GM18907 (cell line): ENCODE results near the gene RAP2A.

Experiments used
- ATAC-seq: cut with Tn5 transposase; IDR thresholded peaks from one replicate; pipeline ENCODE4 v1.9.1; 2021; ENCODE audit warnings: mild to moderate bottlenecking, moderate library complexity; ENCODE audit not compliant: unreplicated experiment

Gene RAP2A

GRCh38 chr13:97446448-97446847 is 12.5 kb downstream of the RAP2A start:
- no peak for ATAC-seq

GRCh38 chr13:97448503-97449251 is 14.7 kb downstream of the RAP2A start:
- peak; percentile 81 for ATAC-seq

DNA sequence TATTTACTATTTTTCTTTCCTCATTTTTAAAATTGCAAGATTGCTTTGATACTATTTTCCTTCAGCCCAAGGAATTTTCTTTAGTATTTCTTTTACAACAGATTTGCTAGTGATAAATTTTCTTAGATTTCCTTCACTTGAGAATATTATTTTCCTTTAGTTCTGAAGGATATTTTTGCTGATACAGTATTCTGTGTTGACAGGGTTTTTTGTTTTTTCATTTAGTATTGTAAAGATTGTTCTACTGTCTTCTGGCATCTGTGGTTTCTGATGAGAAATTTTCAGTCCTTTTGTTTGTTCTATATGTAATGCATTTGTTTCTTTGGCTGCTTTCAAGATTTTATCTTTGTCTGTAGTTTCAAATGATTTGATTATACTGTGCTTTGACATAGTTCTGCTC is 20.7 kb downstream of the RAP2A start:
- ATAC-seq: no peak

DNA sequence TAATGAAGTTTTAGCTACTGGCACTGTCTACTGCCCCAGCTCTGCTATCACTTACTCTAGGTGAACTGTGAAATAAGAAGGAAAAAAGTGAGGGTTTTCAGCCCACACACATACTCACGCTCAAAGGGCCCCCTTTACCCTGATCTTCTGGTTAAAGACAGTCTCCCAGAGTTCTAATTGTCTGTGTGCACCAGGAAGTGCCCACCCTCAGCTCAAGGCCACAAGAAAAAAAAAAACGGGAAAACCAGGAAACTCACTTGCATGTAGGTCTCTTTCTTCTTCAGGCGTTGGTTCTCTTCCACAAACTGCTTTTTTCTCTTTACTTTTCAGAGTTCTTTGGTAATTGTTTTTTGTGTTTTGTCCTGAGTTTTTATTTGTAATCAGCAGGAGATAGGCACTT is 22.1 kb downstream of the RAP2A start:
- ATAC-seq: no peak

DNA sequence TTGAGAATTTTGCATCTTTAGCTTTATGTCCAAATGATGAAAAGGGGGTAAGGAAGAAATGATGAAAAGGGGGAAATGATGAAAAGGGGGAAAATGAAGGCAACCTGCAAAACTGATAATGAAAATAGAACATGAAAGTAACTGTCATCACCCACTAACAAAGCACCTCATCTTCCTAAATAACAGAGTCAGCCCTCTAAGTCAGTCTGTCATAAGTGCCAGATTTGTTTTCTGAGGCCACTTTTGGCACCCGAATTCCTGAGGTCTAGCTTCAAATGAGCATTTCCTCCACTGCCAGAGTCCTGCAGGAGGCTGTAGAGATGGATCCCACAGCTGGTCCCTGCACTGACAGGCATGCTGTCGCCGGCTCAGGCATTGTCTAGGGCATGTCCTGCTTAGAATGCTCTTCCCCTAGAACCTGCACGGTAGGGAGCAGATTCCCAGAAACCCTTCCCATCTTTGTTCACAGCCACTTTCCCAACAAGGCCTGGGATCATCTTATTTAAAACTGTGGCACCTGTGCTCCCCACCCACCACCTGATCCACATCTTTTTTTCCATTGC is 25.3 kb downstream of the RAP2A start:
- peak; percentile 29 for ATAC-seq

DNA sequence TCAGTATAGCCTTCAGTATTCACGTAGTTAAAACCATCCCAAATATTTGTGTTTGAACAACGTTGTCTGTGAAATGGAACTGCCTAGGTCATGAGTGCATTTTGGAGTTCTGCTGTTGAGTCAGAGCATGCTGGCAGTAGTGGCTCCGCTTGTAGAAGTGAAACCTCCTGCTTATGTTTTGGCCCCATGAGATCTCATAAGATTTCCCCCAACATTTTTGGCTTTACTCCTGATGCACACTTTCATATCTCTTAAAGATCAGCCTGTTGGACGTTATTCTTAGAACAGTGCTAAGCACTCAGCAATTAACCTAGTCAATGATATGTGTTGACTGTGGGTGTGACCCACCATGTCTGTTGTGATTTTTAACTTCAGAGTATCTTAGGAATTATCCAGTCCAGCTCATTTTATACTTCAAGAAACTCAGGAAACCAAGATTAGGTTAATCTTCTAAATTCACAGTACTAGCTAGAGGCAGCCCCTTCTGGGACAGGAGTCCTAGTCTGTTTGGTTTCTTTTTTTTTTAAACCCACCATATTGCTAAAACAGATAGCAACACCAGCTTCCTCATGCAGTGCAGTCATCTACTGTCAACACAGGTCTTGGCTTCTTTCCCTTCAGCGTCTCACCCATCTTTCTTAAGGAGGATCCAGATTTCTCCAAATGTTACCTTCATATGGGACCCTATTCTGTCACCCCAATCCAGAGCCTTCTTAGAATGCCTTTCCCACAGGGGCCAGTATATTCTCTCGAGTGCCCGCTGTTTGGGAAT is 26.2 kb downstream of the RAP2A start:
- peak; percentile 96 for ATAC-seq

GRCh38 chr13:97460853-97461252 is 26.9 kb downstream of the RAP2A start:
- no peak for ATAC-seq

DNA sequence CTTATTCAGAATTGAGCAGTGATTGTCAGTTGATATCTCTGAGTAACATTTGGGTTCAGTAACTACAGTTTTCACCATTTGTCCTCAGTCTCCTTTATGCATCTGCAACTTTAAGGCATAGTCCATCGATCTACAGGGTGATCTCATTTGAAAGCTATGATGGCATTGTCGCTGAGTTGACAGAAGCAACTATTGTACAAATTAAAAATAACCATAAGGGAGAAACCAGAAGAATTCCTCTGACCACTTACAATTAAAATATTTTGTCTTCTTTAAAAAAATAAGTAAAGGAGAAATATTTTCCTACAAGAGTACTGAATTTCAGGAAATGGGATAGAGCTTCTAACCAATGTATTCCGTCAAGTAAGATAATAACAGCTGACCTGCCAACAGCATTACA is 30.6 kb downstream of the RAP2A start:
- ATAC-seq: no peak

- no peak for ATAC-seq
Observed at GRCh38 chr13:97466722-97467121, 32.8 kb downstream of the RAP2A start.

DNA sequence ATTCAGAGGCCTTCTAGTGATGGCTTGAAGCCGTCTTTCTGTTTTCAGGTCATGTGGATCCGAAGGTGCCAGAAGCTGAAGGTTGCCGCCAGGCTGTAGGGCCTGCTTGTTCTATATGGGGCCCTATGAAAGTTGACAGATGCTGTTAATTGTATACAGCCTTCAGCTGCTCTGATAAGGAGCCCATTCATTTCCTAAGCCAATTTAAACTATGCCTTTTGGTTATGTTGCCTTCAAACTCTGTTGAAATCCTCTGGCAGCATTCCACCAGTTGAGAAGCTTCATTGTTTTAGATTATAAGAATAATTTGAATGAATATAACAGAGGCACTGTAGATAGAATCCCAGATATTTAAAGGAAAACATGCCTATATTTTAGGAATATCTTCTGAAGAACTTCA is 34.4 kb downstream of the RAP2A start:
- no peak for ATAC-seq

- no peak for ATAC-seq
Observed at GRCh38 chr13:97471711-97472110, 37.7 kb downstream of the RAP2A start.

DNA sequence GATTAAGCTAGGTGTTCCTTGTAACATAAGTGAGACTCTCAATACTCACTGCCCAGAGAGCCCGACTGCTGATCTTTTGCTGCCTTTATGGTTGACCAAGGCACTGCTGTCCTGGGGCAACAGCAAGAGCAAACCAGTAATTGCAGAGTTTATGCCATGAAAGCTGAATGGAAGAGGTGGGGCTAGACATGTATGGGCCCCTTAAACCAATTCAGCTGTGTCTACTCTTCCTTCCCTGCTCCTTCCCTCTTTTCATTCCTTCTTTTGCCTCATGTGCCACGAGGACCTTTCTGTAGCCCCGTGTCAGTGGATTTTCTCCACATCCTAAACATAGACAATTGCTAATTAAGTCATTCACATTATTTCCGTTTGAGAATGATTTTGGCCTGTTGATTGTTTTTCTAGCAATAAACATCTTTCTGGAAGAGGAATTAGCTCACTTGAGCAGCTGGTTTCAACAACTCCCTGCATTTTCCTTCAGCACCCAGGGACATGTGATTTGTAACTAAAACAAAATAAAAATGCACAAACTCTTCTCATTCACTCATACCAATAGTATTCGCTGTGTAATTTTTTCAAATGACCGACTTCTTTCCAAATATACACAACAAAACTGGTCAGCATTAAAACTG is 40.5 kb downstream of the RAP2A start:
- no peak for ATAC-seq

DNA sequence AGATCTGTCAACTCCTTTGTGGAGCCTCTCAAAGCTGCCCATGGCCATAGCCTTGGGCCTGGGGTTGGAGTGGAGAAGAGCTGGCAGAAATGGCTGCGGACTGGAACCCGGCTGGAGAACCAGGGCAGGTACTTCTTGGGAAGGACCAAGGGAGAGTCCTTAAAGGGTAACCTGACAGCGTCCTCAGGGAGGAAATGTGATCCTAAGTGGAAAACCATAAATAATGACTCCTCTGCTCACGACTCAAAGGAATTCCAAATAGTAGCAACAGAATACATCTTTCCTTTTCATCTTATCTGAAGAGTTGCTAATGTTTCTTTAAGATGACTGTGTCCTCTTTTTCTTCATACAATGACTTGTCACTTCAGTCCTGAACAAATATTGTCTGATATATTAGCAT is 41.0 kb downstream of the RAP2A start:
- no peak for ATAC-seq

- no peak for ATAC-seq
Observed at GRCh38 chr13:97477844-97478243, 43.9 kb downstream of the RAP2A start.

DNA sequence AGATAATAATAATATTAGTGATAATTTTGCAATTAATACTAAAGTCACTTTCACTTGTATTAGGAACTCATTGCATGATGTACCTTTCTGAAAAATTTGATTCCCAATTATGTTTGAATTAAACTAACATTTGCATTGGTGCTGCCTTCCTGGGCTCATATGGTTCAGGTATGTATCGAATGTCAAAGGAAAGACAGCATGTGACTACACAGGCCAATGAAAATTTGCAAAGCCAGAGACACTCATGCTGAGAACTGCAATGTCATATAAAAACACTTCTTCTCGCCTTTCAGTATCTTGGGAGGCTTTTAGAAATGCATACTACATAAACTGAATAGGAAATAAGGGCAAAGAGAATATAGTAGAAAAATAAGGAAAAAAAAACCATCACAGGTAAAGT is 44.3 kb downstream of the RAP2A start:
- no peak for ATAC-seq

GRCh38 chr13:97483465-97483864 is 49.5 kb downstream of the RAP2A start:
- ATAC-seq: no peak

DNA sequence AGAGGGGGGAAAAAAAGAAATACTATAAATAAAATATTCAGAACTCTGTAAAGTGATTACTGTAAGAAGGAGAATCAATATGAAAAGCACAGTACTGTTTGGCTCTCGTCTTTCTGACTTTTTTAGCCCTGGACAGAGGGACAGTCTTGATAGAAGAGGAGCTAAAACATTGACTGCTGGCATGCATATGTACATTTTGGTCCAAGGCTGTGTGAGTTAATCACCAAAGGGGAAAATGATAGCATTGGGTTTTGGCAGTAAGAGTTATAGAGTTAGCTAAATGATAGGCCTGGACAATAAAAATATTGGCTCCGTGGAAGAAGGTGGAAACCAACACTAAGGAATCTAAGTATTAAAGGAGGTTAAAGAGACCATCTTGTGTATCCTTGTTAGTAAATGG is 50.3 kb downstream of the RAP2A start:
- ATAC-seq: no peak

GRCh38 chr13:97485320-97485719 is 51.4 kb downstream of the RAP2A start:
- no peak for ATAC-seq

DNA sequence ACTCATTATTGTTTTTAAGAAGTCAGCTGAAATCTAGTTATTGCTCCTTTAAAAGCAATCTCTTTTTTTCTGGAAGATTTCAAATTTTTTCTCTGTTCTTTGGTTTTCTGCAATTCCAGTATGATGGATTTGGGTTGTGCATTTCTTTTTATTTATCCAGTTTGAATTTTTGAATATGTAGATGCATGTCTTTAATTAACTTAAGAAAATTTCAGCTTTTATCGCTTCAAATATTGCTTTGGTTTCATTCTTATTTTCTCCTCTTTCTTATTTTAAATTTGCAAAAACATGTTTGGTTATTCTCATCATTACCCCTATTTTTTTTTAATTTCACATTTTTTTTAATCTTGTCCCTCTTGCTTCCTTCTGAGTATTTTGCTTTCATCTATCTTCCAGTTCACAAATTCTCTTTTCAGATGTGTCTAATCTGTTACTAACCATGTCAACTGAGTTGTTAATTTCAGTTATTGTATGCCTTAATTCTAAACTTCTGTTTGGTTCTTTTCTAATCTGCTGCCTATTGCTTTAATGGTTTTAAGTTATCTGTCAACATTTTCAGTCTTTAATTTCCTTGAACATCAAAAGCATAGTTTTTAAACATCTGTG is 56.8 kb downstream of the RAP2A start:
- ATAC-seq: no peak

- no peak for ATAC-seq
Observed at GRCh38 chr13:97491452-97491851, 57.5 kb downstream of the RAP2A start.

DNA sequence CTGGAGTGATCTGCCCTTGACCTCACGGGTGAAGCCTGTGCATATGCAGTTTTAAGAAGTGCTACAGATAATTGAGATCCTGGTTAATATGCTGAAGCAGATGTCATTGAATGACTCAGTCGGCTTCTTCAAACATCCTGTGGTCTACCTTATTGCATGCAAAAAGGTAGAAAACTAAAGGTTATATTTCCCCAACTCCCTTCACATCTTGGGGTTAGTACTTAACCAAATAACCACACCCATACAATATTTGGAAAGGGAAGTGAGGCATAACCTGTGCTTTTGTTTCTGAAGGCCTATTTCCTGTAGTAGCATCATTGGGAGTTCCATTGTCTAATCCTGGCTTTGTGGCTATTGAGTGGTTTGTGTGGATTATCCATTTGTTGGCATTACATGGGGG is 58.3 kb downstream of the RAP2A start:
- no peak for ATAC-seq
